GM18870 (cell line): ENCODE data around the gene TMEM9.
A peak's percentile ranks its signal among the peaks of the same experiment; 100 is the strongest.

Source experiments
- ATAC-seq: cut with Tn5 transposase; IDR thresholded peaks from one replicate; pipeline ENCODE4 v1.9.1; 2021; ENCODE audit warnings: moderate library complexity; ENCODE audit not compliant: unreplicated experiment

The TMEM9 gene

DNA sequence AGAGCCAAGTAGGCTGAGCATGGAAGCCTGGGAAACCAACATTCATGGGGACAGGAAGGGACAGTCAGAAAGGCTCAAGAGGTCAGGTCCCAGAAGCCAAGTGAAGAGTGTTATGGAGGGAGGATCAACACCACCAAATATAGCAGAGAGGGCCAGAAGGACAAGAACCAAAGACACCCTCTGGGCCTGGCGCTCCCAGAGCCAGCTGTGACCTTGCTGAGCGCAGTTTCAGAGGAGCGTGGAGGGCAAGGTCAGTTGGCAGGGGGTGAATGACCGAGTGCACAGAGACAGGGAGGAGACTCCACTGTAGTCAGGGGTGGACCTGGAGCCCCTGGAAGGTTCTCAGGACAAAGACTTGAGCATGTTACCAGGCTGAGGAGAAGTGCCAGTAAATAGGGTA lies 22.9 kb downstream of the TMEM9 start:
- ATAC-seq, result no peak

DNA sequence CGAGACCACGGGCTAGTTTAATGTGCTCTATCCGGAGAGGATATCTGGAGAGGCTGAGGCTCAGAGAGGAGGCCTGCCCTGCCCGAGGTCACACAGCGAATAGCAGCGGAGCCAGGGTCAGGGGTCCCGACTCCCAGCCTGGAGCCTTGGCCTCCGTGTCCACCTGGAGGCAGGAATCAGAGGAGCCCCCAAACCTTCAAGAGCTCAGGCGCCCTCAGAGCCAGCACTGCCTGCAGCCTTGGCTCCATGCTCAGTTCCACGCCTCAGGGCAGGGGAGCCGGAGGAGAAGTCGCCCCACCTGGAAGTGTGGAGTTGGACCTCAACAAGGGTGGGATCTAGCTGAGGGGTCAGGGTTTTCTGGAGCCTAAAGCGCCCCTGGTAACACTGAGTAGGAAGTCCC lies 25.3 kb downstream of the TMEM9 start:
- ATAC-seq, result no peak

DNA sequence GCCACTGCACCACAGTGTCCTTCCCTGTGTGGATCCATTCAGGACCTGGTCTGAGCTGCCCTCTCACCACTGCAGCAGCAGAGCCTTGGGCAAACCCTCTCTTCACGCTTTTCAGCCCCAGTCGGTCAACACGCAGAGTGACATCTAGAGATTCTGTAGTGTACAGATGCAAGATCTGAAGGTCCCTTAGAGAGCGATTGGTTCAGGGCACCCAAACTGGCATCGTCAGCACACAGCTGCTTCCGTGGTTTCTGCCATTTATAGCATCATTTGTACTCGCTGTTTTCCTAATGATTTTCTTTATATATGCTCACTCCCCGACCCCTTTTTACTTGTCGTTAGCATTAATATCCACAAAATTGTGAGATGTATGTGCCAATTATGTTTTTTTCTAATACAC lies 25.8 kb downstream of the TMEM9 start:
- no peak for ATAC-seq

DNA sequence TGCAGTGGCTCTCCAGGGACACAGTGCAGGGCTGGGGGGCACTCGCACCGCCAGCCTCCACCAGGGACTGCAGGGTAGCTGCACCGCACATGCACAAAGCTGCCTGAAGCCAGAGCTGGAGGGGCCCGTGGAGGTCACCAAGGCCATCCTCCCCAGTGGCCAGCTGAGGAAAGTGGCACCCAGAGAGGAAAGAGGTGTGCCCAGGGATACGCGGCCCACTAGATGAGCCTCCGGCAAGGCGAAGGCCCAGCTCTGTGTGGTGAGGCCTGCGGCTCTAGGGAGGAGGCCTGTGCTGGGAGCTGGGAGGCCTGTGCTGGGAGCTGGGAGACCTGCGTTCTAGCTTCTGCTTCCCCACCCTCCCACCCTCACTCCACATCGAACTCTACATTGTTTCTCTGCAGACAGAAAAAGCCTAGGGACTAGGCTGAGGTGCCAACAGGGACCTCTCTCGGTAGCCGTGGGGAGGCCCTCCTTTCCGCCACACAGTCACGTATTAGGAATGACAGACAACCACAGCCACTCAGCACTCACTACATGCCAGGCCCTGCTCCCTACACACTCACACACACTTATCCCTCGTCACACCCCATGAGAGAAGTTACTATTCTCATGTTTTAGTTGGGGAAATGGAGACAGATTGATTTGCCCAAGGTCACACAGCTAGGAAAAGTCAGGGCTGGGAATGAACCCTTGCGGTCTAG lies 26.4 kb downstream of the TMEM9 start:
- no peak for ATAC-seq

DNA sequence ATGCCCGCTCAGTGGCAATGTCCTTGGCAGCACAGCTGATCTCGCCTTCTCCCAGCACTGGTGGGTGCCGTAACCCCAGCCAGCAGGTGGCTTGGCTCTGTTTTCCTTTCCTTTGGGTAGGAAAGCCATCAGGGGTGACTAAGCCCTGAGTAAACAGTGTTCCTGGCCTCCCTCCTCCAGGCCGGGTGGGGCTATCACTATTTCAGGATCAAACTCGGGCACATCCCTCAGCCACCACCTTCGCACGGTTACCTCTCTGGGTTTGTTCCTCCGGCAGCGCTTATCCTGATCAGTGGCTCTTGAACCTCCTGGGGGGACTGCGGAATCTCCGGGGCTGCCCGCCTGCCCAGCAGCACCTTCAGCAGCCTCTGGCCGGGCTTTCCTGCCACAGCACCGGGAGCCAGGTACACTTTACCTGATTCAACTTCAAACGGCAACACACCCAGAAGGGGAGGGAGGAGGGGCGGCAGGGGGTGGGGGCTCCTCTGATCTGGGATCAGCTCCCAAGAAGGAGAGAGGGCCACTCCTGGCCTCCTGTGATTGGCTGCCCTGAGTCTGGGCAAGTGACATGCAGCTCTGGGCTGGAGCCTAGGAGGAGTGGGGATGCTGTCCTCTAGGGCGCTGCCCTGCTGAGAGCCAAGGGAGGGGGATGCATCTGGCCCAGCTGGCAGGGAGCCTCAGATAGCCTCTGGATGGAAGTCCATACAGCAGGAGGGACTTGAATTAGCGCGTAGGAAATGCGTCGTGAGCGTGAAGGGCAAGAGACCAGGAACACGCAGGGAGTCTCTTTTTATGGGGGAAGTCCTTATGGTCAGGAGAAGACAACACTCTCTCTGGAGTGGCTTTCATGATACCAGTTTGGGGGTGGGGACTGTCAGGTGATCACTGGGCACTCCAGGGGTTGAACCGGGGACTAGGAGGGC lies 27.2 kb downstream of the TMEM9 start, which contains the start of gene ASCL5:
Gene ASCL5, minus strand, starts transcription at position 353 of the 923 bp plus-strand sequence. CDS start 11,812 bp downstream, outside the sequence.
- ATAC-seq, result no peak

- no peak for ATAC-seq
Measured at GRCh38 chr1:201126463-201126831, 27.8 kb downstream of the TMEM9 start.

DNA sequence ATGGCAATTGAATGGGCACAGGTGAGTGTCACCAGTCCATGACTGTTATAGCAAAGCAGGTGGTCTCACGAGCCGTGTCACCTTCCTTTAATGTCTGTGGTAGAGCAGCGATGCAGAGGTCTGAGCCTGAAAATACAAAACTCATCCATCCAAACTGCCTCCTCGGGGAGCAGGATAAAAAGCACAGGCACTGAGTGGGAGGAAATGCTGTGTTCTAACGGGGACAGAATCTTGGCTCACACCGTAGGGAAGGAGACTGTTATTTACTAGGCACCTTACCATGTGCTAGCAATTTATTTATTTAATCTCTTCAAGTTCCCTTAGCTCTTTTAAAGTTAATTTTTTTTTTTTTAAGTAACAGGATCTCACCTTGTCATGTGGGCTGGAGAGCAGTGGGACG lies 28.5 kb downstream of the TMEM9 start:
- ATAC-seq, result no peak

DNA sequence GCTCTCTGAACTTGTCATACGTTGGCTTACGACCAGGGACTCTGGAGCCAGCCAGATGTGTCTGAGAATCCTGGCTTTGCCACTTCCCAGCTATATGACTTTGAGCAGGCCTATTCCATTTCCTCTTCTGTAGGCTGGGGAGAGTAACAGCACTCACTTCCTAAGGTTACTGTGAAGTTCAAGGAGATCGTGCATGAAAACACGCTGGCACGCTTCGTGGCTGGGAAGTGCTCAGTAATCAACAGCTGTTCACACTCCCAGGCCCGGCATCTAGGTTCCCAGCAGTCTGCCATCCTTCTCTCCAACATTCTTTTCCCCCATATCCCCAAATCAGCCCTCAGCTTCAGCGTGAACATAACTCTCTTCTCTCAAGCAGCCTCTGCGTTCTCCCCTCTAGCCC lies 29.3 kb downstream of the TMEM9 start:
- no peak for ATAC-seq

DNA sequence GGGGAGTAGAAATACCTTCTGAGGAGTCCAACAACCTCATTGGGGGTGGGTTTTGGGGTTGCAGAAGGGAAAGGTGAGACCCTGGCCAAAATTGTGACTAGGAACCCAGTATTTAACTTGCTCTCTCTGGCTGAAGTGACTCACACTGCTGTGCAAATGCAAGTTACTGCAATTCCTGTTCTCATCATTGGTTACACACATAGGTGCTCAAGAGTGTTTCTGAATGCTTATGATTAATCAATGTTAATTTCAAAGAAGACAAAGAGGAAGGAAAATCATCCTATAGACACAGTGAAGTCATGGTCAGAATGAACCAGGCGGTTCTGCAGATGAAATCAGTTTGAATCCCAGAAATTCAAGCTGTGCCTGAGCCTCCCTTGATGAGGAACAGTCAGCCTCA lies 30.4 kb downstream of the TMEM9 start:
- no peak for ATAC-seq

DNA sequence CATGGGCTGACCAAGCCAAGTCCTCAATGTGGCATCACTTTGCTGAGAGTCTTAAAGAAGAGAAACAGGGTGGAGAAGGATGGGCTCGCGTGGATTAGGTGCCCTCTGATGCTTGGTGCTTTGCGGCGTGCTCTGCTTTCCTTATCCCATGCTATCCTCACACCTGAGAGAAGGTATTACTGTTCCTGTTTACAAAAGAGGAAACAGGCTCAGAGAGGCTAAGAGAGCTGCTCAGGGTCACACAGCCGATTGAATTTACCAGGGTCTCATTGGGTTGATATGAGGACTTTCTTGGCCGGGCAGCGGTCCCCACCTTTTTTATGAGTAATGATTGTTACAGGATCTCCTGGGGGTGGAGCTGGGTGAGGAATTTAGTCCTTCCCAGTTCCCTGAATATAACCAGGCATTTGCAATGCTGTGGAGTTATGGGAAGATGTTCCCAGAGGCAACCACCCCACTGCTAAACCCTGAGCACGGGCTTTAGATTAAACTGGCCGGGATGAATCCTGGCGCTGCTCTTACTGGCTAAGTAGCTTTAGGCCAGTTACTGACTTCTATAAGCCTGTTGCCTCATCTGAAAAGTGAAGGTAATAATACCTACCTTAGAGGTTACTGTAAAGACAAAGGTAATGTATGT lies 31.8 kb downstream of the TMEM9 start:
- no peak for ATAC-seq

- ATAC-seq, result no peak
Measured at GRCh38 chr1:201119206-201120197, 34.8 kb downstream of the TMEM9 start.

GRCh38 chr1:201116091-201116490 lies 38.2 kb downstream of the TMEM9 start:
- ATAC-seq, result no peak

- ATAC-seq, result no peak
Measured at GRCh38 chr1:201115390-201115937, 38.8 kb downstream of the TMEM9 start.

DNA sequence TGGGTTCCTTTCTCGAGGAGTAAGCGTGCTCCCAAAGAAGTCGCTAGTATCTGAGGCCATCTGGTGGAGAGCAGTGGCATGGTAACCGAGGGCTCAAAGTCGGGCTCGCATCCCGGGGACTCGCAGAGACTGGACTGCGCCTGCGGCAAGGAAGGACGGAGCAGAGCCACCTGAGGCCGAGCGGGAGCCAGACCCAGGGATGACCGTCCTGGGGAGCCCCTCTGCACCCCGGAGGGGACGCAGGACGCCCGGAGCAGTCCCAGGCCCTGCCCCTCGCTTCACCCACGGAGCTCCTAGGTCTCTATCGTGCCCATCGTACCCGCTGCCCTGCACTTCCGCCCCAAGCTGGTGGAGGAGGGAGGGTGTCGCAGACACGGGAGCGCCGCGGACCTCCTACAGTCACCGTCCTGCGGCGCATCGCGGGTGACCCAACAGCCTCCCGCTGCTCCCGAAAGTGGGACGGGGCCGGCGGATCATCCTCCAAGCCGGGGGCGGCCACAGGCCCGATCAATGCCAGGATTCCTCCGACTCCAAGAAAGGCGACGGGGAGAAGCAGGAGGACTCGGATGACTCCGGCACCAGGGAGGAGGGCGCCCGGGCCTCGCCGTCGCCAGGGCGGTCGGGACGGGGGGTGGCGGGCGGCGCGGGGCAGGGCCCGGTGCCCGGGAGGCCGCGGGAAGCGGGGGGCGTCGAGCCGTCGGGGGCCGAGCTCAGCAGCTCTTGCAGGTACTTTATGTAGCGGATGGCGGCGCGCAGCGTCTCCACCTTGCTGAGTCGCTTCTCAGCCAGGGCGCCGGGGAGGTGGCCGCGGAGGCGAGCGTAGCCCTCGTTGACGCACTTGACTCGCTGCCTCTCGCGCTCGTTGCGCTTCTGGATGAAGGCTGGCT lies 39.8 kb downstream of the TMEM9 start:
- peak; percentile 73 for ATAC-seq

- ATAC-seq, result no peak
Measured at GRCh38 chr1:201113451-201114244, 40.6 kb downstream of the TMEM9 start.

DNA sequence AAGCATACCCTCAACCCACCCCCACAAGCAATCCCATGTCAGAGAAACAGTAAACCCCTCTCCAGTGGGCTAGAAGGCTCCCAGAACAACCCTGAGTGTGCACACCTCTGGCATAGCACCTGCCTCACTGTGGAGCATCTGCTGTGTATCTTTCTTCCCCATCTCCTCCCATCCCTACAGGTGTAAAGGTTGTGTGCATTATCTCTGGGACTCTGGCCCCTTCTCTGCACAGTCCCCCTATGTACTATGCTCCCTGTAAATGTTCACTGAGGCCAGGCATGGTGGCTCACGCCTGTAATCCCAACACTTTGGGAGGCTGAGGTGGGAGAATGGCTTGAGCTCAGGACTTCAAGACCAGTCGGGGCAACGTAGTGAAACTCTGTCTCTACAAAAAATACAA lies 41.3 kb downstream of the TMEM9 start:
- no peak for ATAC-seq

GRCh38 chr1:201112173-201112731 lies 42.0 kb downstream of the TMEM9 start, which contains the start of gene CACNA1S:
Gene CACNA1S (minus strand): TSS chr1:201112426. CDS start chr1:201112339, 87 bp downstream.
- ATAC-seq, result no peak

DNA sequence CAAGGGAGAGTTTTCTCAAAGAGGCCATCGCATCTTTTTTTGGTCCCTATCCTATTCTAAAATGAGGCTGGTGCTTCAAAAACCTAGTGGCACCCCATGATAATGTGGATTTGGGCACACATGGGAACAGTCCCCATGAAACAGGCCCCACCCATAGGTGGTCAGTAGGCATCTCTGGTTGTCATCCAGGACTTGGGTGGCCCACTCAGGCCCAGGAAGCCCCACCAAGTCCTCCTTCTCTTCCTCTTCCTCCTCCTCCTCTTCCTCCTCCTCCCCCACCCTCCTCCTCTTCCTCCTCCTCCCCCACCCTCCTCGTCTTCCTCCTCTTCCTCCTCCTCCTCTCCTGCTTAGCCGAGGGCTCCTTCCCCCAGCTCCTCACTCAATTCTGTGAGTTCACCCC lies 42.6 kb downstream of the TMEM9 start:
- ATAC-seq, result no peak
